Measurements from ENCODE around the gene PRMT5.
A peak's percentile ranks its signal among the peaks of the same experiment; 100 is the strongest.

PRMT5 gene

GRCh38 chr14:22888662-22889061 is 40.5 kb downstream of the PRMT5 start:
- no peak for DNase-seq (ENCODE audit: low read depth)
- no peak overlapping the region for H3K4me3 ChIP-seq (ENCODE audit: low read depth, low read length)
- TF ChIP-seq MAX (IDR thresholded peaks at IDR 0.05; ENCODE audit: low read depth, low read length) (no peak), CTCF (IDR thresholded peaks at IDR 0.05; ENCODE audit: low read depth, low read length) (no peak), POLR2A (IDR thresholded peaks at IDR 0.05; ENCODE audit: extremely low read depth, insufficient read length) (no peak), MYC (IDR thresholded peaks at IDR 0.05; ENCODE audit: low read depth, low read length) (no peak)

GRCh38 chr14:22887990-22888378 is 41.2 kb downstream of the PRMT5 start:
- DNase-seq (ENCODE audit: low read depth), result no peak
- TF ChIP-seq MYC (IDR thresholded peaks at IDR 0.05; ENCODE audit: low read depth, low read length), result no peak
- TF ChIP-seq MAX (IDR thresholded peaks at IDR 0.05; ENCODE audit: low read depth, low read length), result no peak
- TF ChIP-seq CTCF (IDR thresholded peaks at IDR 0.05; ENCODE audit: low read depth, low read length), result no peak
- no peak for TF ChIP-seq POLR2A (IDR thresholded peaks at IDR 0.05; ENCODE audit: extremely low read depth, insufficient read length)
- peak overlapping the region; percentile 85 for H3K4me3 ChIP-seq (ENCODE audit: low read depth, low read length)

- peak; percentile 91 for DNase-seq (ENCODE audit: low read depth)
- H3K4me3 ChIP-seq (ENCODE audit: low read depth, low read length), result peak overlapping the region; percentile 85
- TF ChIP-seq CTCF (IDR thresholded peaks at IDR 0.05; ENCODE audit: low read depth, low read length) (no peak), MAX (IDR thresholded peaks at IDR 0.05; ENCODE audit: low read depth, low read length) (peak; percentile 78), POLR2A (IDR thresholded peaks at IDR 0.05; ENCODE audit: extremely low read depth, insufficient read length) (no peak), MYC (IDR thresholded peaks at IDR 0.05; ENCODE audit: low read depth, low read length) (peak; percentile 77)
Observed at GRCh38 chr14:22887260-22887989, 41.8 kb downstream of the PRMT5 start.

- peak; percentile 87 for DNase-seq (ENCODE audit: low read depth)
- TF ChIP-seq POLR2A (IDR thresholded peaks at IDR 0.05; ENCODE audit: extremely low read depth, insufficient read length) (peak; percentile 56), MYC (IDR thresholded peaks at IDR 0.05; ENCODE audit: low read depth, low read length) (no peak), MAX (IDR thresholded peaks at IDR 0.05; ENCODE audit: low read depth, low read length) (peak; percentile 42; the same call in 1 of the 2 replicates), CTCF (IDR thresholded peaks at IDR 0.05; ENCODE audit: low read depth, low read length) (no peak)
- H3K4me3 ChIP-seq (ENCODE audit: low read depth, low read length), result peak overlapping the region; percentile 85
Observed at GRCh38 chr14:22886500-22887259, 42.5 kb downstream of the PRMT5 start.

- DNase-seq (ENCODE audit: low read depth), result no peak
- peak overlapping the region; percentile 85 for H3K4me3 ChIP-seq (ENCODE audit: low read depth, low read length)
- TF ChIP-seq MAX (IDR thresholded peaks at IDR 0.05; ENCODE audit: low read depth, low read length) (no peak), POLR2A (IDR thresholded peaks at IDR 0.05; ENCODE audit: extremely low read depth, insufficient read length) (no peak), CTCF (IDR thresholded peaks at IDR 0.05; ENCODE audit: low read depth, low read length) (no peak), MYC (IDR thresholded peaks at IDR 0.05; ENCODE audit: low read depth, low read length) (no peak)
Observed at GRCh38 chr14:22885975-22886374, 43.2 kb downstream of the PRMT5 start.

Measured in NB4 (cell line).